ENCODE data around the gene TTC39C.

The TTC39C gene

DNA sequence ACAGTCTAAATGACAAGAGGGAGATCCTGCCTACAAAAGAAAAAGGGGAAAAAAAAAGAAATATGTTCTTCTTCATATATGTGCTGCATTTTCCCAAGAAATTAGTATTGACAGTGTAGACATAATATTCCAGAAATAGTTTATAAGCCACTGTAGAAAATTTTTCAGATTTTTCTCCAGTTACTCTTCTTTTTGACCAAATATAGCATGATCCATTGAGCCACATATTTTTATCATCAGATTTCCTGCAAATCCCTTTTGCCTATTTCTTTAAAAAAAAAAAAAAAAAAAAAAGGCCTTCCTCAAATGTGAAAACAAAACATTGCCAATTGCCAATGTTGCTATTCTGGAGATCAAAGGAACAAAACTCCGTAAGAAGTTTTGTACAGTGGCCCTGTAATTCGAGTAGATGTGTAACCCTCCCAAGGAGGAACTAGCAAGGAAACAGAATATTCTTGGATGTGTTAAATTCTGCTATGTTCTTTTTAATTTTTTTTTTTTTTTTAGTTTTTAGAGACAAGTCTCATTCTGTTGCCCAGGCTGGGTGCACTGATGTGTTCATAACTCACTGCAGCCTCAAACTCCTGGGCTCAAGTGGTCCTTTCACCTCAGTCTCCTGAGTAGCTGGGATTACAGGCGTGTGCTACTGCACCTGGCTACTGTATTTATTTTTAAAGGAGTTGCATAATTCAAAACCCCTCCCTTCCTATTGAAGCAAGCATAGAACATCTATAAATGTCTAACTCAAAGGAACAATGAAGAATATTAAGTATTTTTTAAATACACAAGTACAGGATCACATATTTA, 111.8 kb downstream of the TTC39C start:
- no peaks in the 10 kb centered on the region for H3K4me1 ChIP-seq (ENCODE audit: insufficient read depth, low read length)
- ATAC-seq (ENCODE audit: insufficient read depth, low read depth): no peak
- H3K9me3 ChIP-seq (ENCODE audit: insufficient read depth, low read length, severe bottlenecking): no peaks in the 10 kb centered on the region
- no peaks in the 10 kb centered on the region for H3K27me3 ChIP-seq (ENCODE audit: insufficient read depth, low read length, poor library complexity)
- H3K9ac ChIP-seq (ENCODE audit: low read depth, low read length): no peak overlapping the region
- H3K36me3 ChIP-seq (ENCODE audit: insufficient read depth, low read length): peaks cover 31% of the 10 kb centered on the region
- no peaks in the 10 kb centered on the region for H3K79me2 ChIP-seq (ENCODE audit: insufficient read depth, low read length)
- H3K4me2 ChIP-seq (ENCODE audit: insufficient read depth, low read length): no peak overlapping the region
- TF ChIP-seq EZH2 (IDR thresholded peaks at IDR 0.05; ENCODE audit: borderline replicate concordance, low read depth, low read length, severe bottlenecking): no peak
- TF ChIP-seq, protein P1, sequence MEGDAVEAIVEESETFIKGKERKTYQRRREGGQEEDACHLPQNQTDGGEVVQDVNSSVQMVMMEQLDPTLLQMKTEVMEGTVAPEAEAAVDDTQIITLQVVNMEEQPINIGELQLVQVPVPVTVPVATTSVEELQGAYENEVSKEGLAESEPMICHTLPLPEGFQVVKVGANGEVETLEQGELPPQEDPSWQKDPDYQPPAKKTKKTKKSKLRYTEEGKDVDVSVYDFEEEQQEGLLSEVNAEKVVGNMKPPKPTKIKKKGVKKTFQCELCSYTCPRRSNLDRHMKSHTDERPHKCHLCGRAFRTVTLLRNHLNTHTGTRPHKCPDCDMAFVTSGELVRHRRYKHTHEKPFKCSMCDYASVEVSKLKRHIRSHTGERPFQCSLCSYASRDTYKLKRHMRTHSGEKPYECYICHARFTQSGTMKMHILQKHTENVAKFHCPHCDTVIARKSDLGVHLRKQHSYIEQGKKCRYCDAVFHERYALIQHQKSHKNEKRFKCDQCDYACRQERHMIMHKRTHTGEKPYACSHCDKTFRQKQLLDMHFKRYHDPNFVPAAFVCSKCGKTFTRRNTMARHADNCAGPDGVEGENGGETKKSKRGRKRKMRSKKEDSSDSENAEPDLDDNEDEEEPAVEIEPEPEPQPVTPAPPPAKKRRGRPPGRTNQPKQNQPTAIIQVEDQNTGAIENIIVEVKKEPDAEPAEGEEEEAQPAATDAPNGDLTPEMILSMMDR (IDR thresholded peaks at IDR 0.05; ENCODE audit: borderline replicate concordance, extremely low read depth, low read length, poor library complexity, severe bottlenecking): no peak
- H4K20me1 ChIP-seq (ENCODE audit: insufficient read depth, low read length): 0 out of 2 replicates have a peak, but pooled peaks cover 4% of the 10 kb centered on the region
- DNase-seq: no peak
- no peak overlapping the region for H2AFZ ChIP-seq (ENCODE audit: low read depth, low read length)
- no peak overlapping the region for H3K4me3 ChIP-seq (ENCODE audit: low read depth in 1 of 2, low read length in 2 of 2)
- no peak overlapping the region for H3K27ac ChIP-seq (ENCODE audit: low read length)

DNA sequence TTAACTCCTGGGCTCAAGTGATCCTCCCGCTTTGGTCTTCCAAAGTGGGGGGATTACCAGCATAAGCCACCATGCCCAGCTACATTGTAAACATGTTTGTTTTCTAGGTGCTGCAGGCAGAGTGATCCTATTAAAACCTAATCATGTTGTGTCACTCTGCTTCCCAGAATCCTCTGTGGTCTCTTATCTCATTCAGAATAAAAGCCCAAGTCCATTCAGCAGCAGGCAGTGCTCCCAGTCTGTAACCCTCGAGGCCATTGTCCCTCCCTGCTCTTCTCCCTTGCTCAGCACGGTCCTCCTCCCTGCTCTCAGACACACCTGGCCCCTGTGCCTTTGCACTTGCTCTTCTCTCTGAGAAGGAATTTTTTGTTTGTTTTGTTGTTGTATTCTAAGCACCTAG, 113.2 kb downstream of the TTC39C start:
- no peaks in the 10 kb centered on the region for H3K9me3 ChIP-seq (ENCODE audit: insufficient read depth, low read length, severe bottlenecking)
- no peak overlapping the region for H3K9ac ChIP-seq (ENCODE audit: low read depth, low read length)
- H3K79me2 ChIP-seq (ENCODE audit: insufficient read depth, low read length): no peaks in the 10 kb centered on the region
- H3K4me1 ChIP-seq (ENCODE audit: insufficient read depth, low read length): no peaks in the 10 kb centered on the region
- H4K20me1 ChIP-seq (ENCODE audit: insufficient read depth, low read length): 0 out of 2 replicates have a peak, but pooled peaks cover 3% of the 10 kb centered on the region
- no peak overlapping the region for H3K4me2 ChIP-seq (ENCODE audit: insufficient read depth, low read length)
- DNase-seq (no peak), ATAC-seq (ENCODE audit: insufficient read depth, low read depth) (no peak)
- H3K36me3 ChIP-seq (ENCODE audit: insufficient read depth, low read length): peaks cover 34% of the 10 kb centered on the region
- TF ChIP-seq EZH2 (IDR thresholded peaks at IDR 0.05; ENCODE audit: borderline replicate concordance, low read depth, low read length, severe bottlenecking): no peak
- TF ChIP-seq, protein P1 (IDR thresholded peaks at IDR 0.05; ENCODE audit: borderline replicate concordance, extremely low read depth, low read length, poor library complexity, severe bottlenecking): no peak
- no peaks in the 10 kb centered on the region for H3K27me3 ChIP-seq (ENCODE audit: insufficient read depth, low read length, poor library complexity)
- no peak overlapping the region for H3K27ac ChIP-seq (ENCODE audit: low read length)
- no peak overlapping the region for H2AFZ ChIP-seq (ENCODE audit: low read depth, low read length)
- no peak overlapping the region for H3K4me3 ChIP-seq (ENCODE audit: low read depth in 1 of 2, low read length in 2 of 2)

DNA sequence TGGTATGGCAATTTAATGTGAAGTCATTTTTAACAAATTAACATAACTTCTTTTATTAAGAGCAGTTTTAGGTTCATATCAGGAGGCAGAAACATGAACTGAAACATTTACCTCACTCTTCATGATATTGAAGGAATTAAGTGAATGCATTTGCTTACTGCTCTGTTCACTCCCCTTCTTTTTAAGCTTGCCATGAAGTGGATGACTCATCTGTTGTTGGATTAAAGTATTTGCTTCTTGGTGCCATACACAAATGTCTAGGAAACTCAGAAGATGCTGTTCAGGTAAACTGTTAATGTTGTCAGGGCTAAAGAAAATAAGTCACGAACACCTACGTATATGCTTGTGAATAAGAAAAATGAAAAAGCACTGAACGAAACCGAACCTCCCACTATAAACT, 114.1 kb downstream of the TTC39C start:
- peaks cover 33% of the 10 kb centered on the region for H3K36me3 ChIP-seq (ENCODE audit: insufficient read depth, low read length)
- no peak overlapping the region for H3K4me3 ChIP-seq (ENCODE audit: low read depth in 1 of 2, low read length in 2 of 2)
- H4K20me1 ChIP-seq (ENCODE audit: insufficient read depth, low read length): no peaks in the 10 kb centered on the region
- no peaks in the 10 kb centered on the region for H3K4me1 ChIP-seq (ENCODE audit: insufficient read depth, low read length)
- no peak overlapping the region for H3K4me2 ChIP-seq (ENCODE audit: insufficient read depth, low read length)
- no peaks in the 10 kb centered on the region for H3K9me3 ChIP-seq (ENCODE audit: insufficient read depth, low read length, severe bottlenecking)
- DNase-seq (no peak), ATAC-seq (ENCODE audit: insufficient read depth, low read depth) (no peak)
- no peak overlapping the region for H2AFZ ChIP-seq (ENCODE audit: low read depth, low read length)
- no peak overlapping the region for H3K9ac ChIP-seq (ENCODE audit: low read depth, low read length)
- H3K27me3 ChIP-seq (ENCODE audit: insufficient read depth, low read length, poor library complexity): no peaks in the 10 kb centered on the region
- H3K79me2 ChIP-seq (ENCODE audit: insufficient read depth, low read length): no peaks in the 10 kb centered on the region
- no peak overlapping the region for H3K27ac ChIP-seq (ENCODE audit: low read length)
- TF ChIP-seq, protein P1 (IDR thresholded peaks at IDR 0.05; ENCODE audit: borderline replicate concordance, extremely low read depth, low read length, poor library complexity, severe bottlenecking): no peak
- no peak for TF ChIP-seq EZH2 (IDR thresholded peaks at IDR 0.05; ENCODE audit: borderline replicate concordance, low read depth, low read length, severe bottlenecking)

All from DND-41 (cell line).